HG03280 (cell line): ENCODE results near the gene RNF225.
"Not testable (repeated sequence)": the region's sequence is repeated elsewhere in the genome, so short reads cannot be mapped to it uniquely, and the experiment has no call there.

Experiments
- ATAC-seq: cut with Tn5 transposase; IDR thresholded peaks from one replicate; pipeline ENCODE4 v1.9.1; 2021; ENCODE audit warnings: mild to moderate bottlenecking, moderate library complexity; ENCODE audit not compliant: unreplicated experiment

The RNF225 gene

GRCh38 chr19:58407658-58408151, 12.2 kb downstream of the RNF225 start:
- no peak for ATAC-seq

- ATAC-seq: peak; percentile 91
These were observed 12.9 kb downstream of the RNF225 start, which contains the start of gene ZNF584 for GRCh38 chr19:58408152-58409009. Gene ZNF584 (plus strand): TSS chr19:58408649. CDS start chr19:58409148, 499 bp downstream.

- ATAC-seq: no peak
These were observed 13.7 kb downstream of the RNF225 start for GRCh38 chr19:58409010-58409790.

GRCh38 chr19:58416604-58417003, 21.1 kb downstream of the RNF225 start:
- no peak for ATAC-seq

- no peak for ATAC-seq
These were observed 21.6 kb downstream of the RNF225 start for GRCh38 chr19:58417071-58417470.

GRCh38 chr19:58428617-58429016, 33.2 kb downstream of the RNF225 start:
- ATAC-seq: no peak

- no peak for ATAC-seq
These were observed 34.3 kb downstream of the RNF225 start for GRCh38 chr19:58429745-58430144.

GRCh38 chr19:58434217-58434616, 38.8 kb downstream of the RNF225 start:
- no peak for ATAC-seq

- peak; percentile 90 for ATAC-seq
These were observed 44.4 kb downstream of the RNF225 start, which contains the start of gene ZNF132 for GRCh38 chr19:58439576-58440554. Gene ZNF132 (minus strand): TSS chr19:58440153. CDS start chr19:58439821, 332 bp downstream.

- ATAC-seq: no peak
These were observed 45.1 kb downstream of the RNF225 start for GRCh38 chr19:58440556-58440955.

GRCh38 chr19:58442986-58443385, 47.5 kb downstream of the RNF225 start:
- not testable (repeated sequence) for ATAC-seq
